Measurements from ENCODE around the gene SLC8A2.

DNA sequence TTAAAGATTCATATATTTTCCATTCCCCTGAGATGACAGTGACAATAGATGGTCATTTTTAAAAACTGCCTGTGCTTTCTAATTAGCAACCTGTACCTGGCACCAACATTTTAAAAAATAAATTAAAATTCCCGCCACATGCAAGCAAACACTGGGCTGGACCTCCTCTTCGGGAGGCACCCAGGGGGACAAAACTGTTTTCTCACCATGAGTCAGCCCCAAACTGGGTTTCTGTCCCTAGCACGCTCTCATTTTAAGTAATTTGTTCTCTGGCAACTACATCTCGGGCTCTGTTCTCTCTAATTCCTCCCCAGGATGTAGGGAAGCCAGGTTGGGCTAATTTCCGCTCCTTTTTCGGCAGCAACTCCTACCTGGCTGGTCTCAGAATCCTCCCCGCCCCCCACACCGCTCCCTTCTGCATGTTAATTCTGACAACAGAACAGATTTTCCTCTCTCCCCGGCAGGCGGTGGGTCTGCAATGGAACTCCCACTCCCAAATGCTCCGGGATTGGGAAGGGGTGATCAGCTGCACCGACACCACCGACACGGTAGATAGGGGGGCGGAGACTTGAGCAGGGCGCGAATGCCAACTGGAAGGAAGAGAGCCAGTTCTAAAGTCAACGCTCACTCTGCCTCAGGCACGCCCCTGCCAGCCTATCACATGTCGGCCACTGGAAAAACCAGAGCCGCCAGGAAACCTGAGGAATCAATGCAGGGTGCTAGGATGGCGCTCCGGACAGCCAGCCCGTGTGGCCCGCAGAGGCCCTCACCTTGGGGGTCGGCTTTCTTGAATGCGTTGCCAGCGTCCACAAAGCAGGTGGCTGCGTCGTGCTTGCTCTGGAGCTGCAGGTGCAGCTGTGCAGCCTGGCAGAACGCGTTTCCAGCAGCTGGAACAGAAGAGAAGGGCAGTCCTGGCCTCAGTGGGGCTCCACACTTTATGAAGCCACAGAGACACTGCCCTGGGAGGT is 28.5 kb upstream of the SLC8A2 start:
- TF ChIP-seq POLR2A (IDR thresholded peaks at IDR 0.05), result no peak
- TF ChIP-seq, protein P1, sequence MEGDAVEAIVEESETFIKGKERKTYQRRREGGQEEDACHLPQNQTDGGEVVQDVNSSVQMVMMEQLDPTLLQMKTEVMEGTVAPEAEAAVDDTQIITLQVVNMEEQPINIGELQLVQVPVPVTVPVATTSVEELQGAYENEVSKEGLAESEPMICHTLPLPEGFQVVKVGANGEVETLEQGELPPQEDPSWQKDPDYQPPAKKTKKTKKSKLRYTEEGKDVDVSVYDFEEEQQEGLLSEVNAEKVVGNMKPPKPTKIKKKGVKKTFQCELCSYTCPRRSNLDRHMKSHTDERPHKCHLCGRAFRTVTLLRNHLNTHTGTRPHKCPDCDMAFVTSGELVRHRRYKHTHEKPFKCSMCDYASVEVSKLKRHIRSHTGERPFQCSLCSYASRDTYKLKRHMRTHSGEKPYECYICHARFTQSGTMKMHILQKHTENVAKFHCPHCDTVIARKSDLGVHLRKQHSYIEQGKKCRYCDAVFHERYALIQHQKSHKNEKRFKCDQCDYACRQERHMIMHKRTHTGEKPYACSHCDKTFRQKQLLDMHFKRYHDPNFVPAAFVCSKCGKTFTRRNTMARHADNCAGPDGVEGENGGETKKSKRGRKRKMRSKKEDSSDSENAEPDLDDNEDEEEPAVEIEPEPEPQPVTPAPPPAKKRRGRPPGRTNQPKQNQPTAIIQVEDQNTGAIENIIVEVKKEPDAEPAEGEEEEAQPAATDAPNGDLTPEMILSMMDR (IDR thresholded peaks at IDR 0.05 in 4 of 5, conservative IDR thresholded peaks at IDR 0.05 in 1 of 5), result no peak

Measured in gastrocnemius medialis (tissue), 4 donors.